ENCODE measurements around the gene SP100.
"Not testable (repeated sequence)": the region's sequence is repeated elsewhere in the genome, so short reads cannot be mapped to it uniquely, and the experiment has no call there.

The SP100 gene

DNA sequence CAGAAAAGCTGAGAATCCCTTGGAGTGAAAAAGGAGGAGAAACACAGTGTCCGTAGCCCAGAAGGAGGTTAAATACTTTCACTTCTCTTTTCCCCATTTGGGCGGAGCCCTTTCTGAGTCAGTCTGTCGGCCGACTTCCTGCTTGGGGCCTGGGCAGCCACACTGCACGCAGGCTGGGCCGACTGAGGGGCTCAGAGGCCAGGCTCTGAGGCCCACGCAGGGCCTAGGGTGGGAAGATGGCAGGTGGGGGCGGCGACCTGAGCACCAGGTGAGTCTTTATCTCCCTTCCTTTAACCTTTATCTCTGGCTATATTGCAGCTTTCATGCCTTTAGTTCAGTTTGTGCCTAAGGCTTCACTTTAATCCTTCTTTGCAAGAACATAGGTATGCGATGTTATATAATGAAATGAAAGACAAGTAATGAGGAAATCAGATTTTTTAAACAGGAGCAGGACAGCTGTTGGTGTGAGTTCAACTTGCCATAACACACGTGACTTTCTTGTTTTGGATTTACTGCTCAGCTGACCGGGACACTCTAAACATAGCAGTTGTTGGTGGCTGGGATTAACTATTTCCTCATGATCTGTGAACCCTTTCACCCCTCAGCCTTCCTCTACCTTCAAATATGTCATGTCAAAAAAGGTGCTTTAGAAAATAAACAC is at the start of gene SP100:
Gene SP100 (plus strand): TSS at position 141 of the 661 bp plus-strand sequence. CDS start 96 bp downstream, at position 237.
- DNase-seq: peak; percentile 81

DNA sequence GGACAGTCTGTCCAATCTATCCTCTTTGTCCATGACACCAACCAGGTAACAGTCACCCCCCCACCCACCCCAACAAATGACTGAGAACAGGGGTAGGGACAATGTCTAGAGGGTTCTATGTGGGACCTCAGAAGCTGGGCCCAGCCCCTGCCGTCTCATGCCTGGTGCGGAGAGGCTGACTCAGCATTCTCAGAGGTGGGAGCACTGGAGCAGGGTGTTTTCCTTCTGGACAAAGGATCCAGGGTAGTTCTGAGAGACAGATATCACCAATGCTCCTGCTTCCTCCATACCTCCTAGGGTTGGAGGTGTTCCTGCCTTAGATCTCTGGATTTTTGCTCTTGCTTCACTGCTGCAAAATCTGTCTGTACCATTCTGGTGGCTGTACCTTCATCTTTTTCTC is 33.9 kb upstream of the SP100 start:
- no peak for DNase-seq

DNA sequence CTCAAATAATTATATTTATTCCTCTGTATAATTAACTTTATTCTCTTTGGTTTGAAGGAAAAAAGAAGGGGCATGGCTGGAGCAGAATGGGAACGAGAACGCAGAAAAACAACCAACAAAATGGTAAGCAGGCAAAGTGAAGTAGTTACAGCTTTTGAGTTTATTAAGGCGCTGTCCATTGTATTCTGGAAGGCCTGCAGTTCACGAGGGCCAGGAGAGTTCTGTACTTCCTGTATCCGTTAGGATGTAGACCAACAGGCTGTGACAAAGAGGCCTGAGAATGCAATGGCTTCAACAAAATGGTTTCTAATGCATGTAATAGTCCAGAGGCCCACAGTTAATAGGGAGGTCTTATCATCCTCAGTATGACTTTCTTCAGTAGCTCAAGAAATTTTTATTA is 32.5 kb upstream of the SP100 start:
- no peak for DNase-seq

DNA sequence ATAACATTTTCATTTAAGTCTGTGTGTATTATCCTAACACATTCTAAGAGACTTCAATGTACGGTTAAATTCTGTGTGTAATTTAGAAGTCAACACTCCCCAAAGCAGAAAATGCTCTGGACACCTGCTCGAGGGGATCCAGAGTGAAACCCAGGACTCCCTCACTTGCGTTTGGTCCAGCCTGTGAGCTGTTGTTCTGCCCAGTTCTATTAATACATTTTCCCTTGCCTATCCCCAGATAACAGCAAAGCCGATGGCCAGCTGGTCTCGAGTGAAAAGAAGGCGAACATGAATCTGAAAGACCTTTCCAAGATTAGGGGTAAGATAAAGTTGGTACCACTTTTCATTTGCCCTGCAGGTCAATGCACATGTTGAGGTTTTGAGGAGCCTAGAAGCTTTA is 31.0 kb upstream of the SP100 start:
- no peak for DNase-seq

DNA sequence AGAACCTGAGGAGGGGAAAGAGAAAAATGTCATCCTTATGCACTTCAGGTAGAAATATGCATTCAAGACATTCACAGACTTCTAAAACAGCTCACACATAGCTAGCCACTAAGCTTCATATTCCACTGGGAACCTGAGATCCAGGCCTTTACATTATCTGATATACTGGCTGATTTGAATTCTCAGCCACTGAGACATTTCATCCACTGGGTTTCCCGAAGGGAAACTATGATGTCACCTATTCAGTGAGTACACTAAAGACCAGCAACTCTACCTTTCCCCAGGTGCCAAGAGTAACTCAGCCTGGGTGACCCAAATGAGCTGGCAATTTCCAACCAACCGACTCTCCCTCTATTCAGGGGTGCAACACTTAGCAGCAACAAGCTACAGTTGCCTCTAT is 21.7 kb upstream of the SP100 start:
- no peak for DNase-seq

DNA sequence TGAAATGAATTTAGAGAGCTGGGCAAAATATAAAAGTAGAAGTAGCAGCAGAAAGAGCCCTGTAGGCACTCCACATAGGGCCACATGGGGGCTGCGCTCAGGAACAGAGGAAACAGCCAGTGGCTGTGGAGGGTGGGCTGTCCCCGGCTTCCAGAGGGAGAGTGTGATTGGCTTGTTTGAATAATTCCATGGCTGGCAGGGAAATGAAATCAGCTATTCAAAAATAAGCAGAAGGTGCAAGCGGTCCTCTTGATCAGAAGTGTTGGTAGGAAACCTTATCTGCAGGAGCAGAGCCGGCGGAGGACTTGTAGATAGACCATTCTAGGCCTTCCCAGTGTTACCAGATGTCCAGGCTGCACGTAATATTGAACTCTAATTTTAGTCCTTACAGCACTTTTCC is 17.3 kb upstream of the SP100 start:
- DNase-seq: not testable (repeated sequence)

DNA sequence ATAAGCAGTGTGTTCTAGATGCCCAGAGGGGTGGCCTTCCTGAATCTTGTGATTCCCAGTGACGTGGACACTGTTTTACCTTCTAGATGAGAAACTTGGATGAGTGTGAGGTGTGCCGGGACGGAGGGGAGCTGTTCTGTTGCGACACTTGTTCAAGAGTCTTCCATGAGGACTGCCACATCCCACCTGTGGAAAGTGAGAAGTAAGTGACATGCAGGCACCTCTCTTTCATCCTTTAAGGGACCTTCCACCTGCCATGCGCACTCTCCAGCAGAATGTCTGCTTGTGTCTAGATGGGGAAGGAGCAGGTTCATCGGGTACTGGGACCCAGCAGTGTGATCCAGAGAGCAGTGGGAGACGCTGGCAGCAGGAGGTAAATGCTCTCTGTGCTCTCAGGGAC is 16.0 kb upstream of the SP100 start:
- DNase-seq: no peak

DNA sequence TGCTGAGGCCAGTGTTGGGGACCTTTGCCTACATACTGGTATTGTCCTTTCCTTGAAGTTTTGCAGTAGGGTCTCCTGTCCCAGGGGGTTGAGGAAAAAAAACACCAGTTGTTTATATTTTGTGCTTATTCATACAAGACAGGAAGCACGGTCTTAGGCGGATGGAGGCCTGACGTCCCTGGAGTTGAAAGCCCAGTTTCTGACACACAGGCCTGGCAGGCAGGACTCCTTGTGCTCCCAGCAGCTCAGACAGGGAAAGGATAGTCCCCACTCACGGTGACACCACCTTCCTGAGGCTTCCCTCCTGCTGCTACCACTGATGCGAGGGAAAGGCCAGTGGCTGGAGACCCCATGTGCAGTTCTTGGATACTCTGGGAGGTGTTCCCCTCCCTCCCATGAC is 15.5 kb upstream of the SP100 start:
- no peak for DNase-seq

DNA sequence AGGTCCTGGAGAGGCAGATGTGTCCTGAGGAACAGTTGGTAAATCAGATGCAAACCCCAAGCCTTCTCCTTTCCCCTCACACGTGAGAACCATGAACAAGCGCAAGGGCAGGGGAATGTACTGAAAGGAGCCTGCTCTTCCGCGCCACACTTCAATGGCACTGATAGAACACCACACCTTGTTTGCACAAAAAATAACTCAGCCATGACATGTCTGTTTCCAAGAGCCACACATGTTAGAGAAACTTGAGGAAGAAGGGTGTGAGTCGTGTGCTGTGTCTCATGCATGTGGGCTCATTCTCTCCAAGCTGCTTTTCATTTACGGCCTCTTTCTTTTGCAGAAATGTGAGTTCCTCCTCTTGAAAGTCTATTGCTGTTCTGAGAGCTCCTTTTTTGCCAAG is 15.0 kb upstream of the SP100 start:
- not testable (repeated sequence) for DNase-seq

DNA sequence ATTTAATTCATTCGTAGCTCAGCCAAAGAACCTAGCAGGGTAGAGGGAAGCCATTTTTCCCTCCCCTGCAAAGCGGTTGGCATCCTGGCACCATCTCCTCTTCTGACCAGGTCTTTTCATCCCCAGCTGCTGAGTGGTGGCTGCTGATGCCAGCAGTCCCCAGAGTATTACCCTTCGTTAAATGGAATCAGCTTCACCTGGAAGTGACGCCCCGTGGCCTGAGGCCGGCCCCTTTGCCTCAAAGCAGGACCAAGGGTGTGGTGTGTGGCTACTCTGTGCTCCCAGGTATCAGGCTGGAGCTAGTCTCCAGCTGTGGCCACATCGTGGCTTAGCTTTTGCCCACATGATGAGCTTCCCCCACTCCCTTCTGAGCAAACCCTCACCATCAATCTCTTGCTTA is 12.3 kb upstream of the SP100 start:
- DNase-seq: no peak

DNA sequence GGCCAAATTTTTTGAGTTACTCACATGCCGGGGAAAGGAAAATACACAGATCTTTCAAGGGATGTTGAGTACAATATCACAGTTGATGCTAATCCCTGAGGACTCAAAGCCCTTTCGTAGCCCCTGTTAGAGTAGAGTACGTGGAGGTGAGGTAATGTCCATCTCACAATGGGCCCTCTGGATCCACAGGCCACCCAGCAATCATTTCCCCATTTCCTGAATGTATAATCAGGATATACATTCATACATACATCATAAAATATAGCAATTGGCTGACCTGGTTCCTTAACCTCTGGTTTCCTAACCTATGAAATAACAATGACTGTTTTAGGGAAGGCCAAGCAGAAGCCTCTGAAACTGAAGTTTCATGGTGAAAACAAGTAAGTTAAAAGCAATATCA is 10.2 kb upstream of the SP100 start:
- DNase-seq: no peak

DNA sequence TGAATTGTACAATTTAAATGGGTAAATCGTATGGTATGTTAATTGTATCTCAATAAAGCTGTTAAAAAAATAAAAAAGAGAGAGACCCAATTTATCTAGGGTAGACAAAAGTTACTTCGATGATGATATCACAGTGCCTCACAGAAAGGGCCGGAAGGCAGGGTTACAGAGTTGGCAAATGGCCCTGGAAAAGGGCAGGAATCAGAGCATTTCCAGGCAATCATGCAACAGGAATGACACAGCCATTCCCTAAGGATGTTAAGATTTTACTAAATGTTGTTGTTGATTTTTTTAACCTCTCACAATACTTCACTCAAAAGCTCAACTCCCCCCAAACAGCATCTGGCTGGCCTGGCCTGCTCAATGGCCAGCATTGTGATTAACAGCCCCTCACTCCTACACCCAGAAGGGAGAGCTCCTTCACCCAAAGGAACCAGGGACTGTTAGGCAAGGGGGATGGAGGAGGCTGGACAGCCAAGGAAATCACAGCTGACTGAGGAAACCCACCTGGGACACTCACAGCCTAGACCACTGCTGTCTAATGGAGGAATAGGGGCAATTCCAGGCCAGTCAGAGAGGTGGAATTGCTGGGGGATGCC is 7.7 kb upstream of the SP100 start:
- DNase-seq: no peak

DNA sequence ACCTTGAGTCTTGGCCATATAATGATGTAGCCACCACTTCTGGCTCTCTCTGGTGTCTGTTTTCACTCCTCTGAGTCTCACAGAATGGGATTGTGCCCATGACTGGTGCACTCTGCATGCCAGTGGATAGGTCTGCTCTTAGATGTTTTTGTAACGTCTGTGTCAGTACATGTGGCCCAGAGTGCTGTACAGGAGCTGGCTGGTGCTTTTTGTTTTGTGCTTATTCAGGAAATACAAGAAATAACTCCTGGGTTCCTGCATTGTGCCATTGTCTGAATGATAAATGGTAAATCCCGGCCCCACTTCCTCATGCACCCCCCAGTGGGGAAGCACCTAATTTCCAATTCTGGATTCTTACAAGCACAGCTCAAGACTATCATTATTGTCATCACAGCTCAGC is 6.7 kb upstream of the SP100 start:
- DNase-seq: not testable (repeated sequence)

DNA sequence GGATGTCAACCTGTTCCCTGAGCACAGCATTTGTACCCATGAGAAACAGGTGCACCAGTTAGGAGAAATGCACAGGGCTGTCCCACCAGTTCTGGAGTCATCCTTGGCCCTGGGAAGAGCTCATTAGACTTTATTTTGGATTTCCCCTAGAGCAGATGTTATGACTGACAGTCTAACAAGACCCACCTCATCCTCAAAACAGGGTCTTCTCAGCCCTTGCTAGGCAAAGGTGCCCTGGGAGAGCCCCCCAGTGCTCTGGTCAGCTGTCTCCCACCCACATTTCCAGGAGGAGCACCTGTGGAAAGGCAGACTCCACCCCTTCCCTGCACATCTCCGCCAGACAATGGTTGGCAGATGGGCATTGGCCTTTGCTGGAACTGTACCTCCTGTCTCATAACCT is 5.7 kb upstream of the SP100 start:
- no peak for DNase-seq

DNA sequence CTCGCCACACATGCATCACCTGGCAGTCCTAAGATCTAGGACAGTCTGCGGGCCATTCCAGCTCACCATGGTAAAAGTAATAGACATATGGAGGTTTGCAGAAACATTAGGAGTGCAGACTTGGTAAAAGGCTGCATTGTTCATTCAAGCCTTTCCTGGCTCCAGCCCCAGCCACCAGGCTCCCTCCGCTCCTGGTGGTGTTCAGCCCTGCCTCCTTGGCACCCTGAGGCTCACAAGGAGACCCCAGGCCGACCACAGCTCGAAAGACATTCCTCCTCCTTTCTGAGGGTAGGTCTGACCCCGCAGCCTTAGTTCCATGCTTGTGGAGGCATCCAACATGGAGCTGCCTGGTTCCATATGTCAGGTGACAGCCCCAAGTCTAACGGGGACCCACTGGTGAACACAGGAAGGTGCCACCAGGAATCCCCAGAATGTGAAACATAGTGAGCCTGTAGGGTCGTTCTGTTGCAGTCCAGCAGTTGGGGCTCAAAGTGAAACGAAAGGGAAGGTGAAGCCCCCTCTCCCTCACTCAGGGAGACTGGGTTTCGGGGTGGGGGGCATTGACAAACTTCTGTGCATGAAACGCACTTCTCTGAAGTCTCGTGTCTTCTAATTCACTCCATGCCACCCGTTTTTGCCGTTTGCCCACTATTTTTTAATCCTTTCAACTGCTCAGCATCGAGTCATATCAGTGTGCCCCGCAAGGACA is 5.0 kb upstream of the SP100 start:
- no peak for DNase-seq

DNA sequence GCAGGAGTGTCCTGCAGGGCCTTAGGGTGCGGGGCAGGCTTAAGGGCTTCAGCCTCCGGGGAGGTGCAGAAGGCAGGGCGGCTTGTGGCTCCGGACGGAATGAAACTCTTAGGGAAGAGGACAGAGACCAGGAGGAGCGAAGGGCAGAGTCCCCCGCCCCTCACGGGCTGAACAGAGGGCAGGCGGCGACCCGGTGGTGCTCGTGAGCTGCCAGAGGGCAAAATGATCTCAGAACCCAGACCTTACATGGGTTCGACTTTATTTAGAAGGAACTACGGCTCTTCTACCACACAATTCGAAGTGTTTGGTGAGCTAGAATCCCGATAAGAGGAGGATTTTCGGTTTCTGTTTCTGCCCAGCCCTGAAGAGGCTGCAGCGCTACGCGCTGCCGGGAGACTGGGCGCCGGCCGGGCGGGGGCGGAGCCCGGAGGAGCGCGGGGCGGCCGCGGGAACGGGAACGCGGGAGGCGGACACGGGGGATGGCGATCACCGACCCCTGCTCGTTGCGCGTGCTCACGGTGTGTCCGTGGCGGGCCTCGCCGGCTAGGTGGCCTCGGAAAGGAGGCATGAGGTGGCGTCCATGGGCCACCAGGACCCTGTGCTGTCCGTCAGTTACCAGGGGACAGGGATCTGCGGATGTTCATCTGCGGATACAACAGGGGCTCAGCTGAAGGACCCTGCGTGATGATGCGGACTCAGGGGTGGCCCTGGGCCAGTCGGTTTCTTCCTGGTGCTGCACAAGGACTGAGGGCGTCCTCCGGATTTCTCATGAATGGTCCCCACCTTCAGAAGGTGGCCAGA is 4.2 kb upstream of the SP100 start:
- DNase-seq: peak; percentile 73

DNA sequence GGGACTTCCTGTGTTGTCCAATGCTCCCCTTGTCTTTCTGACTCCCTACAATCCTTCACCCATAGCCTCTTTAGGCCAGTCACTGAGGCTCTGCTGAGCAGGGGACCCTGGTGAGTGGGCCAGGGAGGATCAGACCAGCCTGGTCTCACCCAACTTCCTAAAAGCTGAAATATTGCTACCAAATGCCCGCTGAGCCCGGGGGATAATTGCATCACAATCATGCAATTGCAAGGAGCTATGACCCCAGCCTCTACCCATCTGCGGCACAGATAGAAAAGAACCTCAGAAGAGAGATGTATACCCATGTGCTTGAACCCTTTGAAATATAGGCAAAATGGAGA is 3.7 kb upstream of the SP100 start:
- no peak for DNase-seq

DNA sequence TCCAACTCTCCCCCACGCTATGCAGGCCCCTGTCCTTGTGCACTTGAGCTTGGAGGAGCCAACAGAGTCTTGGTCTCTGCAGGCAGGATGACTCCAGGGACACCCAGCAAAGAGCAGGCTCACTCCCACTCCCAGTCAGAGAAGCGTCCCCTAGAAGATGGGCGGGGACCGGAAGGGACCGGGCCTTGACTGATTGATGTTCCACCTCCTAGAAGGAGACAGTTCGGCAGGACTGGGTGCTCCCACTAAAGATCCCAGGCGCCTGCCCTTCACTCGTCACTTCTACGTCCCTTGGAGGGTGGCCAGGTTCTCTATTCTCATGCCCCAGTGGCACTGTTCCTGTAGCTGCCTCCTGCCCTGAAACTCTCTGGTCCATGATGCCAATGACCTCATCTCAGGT is 3.2 kb upstream of the SP100 start:
- no peak for DNase-seq

DNA sequence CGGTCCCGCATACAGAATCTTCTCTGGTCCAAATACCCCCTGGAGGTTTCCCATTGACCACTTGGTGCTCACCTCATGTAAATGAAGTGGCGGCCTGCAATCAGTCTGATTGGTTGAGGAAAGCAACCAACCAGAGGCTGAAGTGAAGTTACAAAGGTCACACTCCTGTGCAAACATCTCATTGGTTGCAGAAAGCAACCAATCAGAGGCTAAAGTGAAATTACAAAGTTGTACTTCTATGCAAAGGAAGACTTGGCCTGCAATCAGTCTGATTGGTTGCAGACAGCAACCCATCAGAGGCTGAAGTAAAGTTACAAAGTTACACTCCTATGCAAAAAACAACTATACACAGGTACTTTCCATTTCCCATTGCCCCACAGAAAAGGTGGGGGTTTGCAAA is 2.5 kb upstream of the SP100 start:
- no peak for DNase-seq

DNA sequence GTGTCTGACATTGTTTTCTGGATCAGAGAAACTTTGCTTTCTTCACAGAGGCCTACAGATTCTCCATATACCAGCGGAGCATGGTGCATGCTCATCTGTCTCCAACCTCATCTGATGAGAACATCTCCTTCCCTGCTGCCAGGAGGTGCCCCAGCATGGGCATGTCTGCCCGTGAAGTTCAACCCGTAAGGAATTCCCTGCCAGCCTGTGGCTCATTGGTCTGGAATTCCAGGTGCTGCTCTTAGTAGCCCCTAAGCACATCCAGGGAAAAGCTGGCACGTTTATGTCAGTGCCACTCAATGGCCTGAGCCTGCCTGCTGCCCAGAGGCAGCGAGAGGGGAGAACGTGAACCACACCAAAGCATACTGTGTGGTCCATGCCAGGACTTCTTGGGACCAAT is 1.7 kb upstream of the SP100 start:
- no peak for DNase-seq

DNA sequence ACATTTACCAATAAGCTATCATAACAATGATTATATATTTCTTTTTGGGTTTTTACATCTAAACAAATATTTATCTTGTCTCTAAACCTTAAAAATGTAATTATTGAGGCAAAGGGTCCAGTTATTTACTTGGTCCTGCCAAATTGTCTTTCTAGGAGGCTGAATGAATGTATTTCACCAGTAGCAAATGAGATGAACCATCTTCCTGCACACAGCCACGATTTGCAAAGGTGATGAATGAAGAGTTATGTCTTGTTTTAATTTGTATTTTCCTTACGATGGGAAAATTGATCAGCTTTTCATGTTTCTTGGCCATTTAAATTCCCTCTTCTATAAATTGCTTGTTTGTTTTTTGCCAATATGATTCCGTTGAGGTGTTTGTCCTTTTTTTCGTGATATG is 1.4 kb downstream of the SP100 start:
- no peak for DNase-seq

DNA sequence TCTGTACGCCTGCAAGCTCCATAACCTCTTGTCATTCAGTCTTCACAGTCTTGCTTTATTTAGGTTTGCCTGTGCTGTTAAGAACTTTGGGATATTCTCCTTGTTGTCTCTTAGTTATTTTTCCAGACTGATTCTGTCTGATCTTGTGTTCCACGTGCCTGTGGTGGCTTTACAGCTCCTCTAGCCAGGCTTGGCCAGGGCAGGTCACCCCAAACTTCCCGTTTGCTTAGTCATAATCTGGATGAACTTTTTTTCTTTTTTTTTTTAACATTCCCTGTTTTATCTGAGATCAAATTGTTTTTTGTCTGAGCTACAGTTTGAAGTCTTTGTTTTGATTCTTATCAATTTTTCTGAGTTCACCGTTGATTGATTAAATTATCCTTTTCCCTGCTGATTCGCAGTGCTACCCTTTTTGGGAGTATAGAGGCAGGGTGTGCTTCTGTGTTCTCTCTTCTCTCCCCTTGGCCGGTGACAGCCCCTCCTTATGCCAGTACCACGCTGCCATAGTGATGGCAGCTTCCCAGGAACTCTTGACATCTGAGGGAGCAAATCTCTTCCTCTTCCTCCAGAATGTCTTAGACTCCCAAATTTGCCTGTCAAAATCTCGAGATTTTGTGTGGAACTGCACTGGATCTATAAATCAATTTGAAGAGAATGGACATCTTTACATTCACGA is 2.5 kb downstream of the SP100 start:
- no peak for DNase-seq

DNA sequence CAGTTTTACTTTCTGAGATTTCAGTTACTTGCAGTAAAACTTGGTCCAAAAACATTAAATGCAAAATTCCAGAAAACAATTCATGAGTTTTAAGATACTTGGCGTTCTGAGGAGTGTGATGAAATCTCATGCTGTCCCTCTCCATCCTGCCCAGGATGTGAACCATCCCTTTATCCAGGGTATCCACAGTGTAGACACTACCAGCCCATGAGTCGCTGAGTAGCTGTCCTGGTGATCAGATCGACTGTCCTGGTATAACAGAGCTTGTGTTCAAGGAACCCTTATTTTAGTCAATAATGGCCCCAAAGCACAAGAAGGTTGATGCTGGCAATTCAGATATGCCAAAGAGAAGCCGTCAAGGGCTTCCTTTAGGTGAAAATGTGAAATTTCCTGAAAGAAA is 3.2 kb downstream of the SP100 start:
- no peak for DNase-seq
